GM12878 (cell line): ENCODE results near the gene SH3GL3. TPM values are rescaled to one million over a fixed set of nuclear protein-coding genes. Genes with fewer than 3 reads are reported as not detected.

ENCODE experiments used
- ATAC-seq: fragments of 200-7000 bp; cut with Tn5 transposase; 3 replicates; pipeline ENCODE4 v1.9.1; 2020; ENCODE audit warnings: mild to moderate bottlenecking, moderate library complexity
- BruUV-seq: library from RNA; stranded (reverse); fragments of 400-500 nt; replicated peaks from 2 replicates; lab custom pipeline; 2021; lab: Mats Ljungman, UMichigan
- CTCF ChIA-PET: fragments of 300-600 bp; sonication (Branson Sonifier 250); formaldehyde crosslinking; extraction: SDS; loops from one replicate; lab custom pipeline; 2021; ENCODE audit warnings: inconsistent platforms; lab: Yijun Ruan, JAX
- POLR2A ChIA-PET: fragments of 350-600 bp; formaldehyde crosslinking; extraction: SDS; loops from one replicate; lab custom pipeline; 2021; ENCODE audit warnings: inconsistent platforms; lab: Charles Lee
- RAD21 ChIA-PET: fragments of 300-600 bp; sonication (Branson Sonifier 250); formaldehyde crosslinking; loops from one replicate; lab custom pipeline; 2023; ENCODE audit warnings: antibody characterized with exemption; ENCODE audit not compliant: unreplicated experiment; lab: Charles Lee
- SMC1A ChIA-PET: fragments of 300-600 bp; sonication (Branson Sonifier 250); formaldehyde crosslinking; loops from one replicate; lab custom pipeline; 2023; ENCODE audit not compliant: unreplicated experiment, uncharacterized antibody; lab: Charles Lee
- DNase-seq: peaks from one replicate; pipeline ENCODE4 v3.0.0-alpha.2; 2011; ENCODE audit warnings: low read depth, low spot score
- FAIRE-seq: peaks from 3 replicates; lab custom pipeline; 2011; peaks lifted over from hg19 to GRCh38; lab: Jason Lieb, UNC
- H2AFZ ChIP-seq: 2 replicates; pipeline ENCODE4 v1.6.0; 2011; ENCODE audit warnings: low read depth, low read length, control low read depth; ENCODE audit not compliant: control insufficient read depth
- H3K27ac ChIP-seq: 2 replicates; pipeline ENCODE4 v1.5.1; 2011; ENCODE audit warnings: control low read depth; ENCODE audit not compliant: control insufficient read depth, insufficient read depth
- H3K27me3 ChIP-seq, 2 experiments: replicated peaks in 1 of 2; 2 replicates each; pipeline versions ENCODE4 v1.6.0 to v1.6.1; 2011; ENCODE audit warnings: low read length in 1 of 2; ENCODE audit not compliant: control insufficient read depth in 2 of 2, insufficient read depth in 2 of 2
- H3K36me3 ChIP-seq, 2 experiments: 2 replicates each; pipeline ENCODE4 v1.5.1; 2011; ENCODE audit warnings: low read length in 1 of 2; ENCODE audit not compliant: control insufficient read depth in 2 of 2, insufficient read depth in 2 of 2
- H3K4me1 ChIP-seq: 2 replicates; pipeline ENCODE4 v1.6.1; 2011; ENCODE audit warnings: mild to moderate bottlenecking, low read length, moderate library complexity, mixed read lengths; ENCODE audit not compliant: control insufficient read depth, insufficient read depth
- H3K4me2 ChIP-seq: 2 replicates; pipeline ENCODE4 v1.6.0; 2011; ENCODE audit warnings: control low read depth; ENCODE audit not compliant: control insufficient read depth, insufficient read depth
- H3K4me3 ChIP-seq: fragments of 200-600 bp; sonication (generic); 2 replicates; pipeline ENCODE4 v1.5.1; 2016
- H3K79me2 ChIP-seq: 2 replicates; pipeline ENCODE4 v1.6.0; 2011; ENCODE audit warnings: low read length; ENCODE audit not compliant: control insufficient read depth, insufficient read depth
- H3K9ac ChIP-seq: 2 replicates; pipeline ENCODE4 v1.8.0; 2011; ENCODE audit warnings: low read length, control low read depth, mixed read lengths; ENCODE audit not compliant: control insufficient read depth, insufficient read depth
- H3K9me3 ChIP-seq: replicated peaks from 3 replicates; pipeline ENCODE4 v1.5.1; 2011; ENCODE audit warnings: mild to moderate bottlenecking, low read length; ENCODE audit not compliant: control insufficient read depth, insufficient read depth
- H4K20me1 ChIP-seq: 2 replicates; pipeline ENCODE4 v1.6.0; 2011; ENCODE audit not compliant: control insufficient read depth, insufficient read depth
- BACH1 ChIP-seq: fragments of 450-650 bp; IDR thresholded peaks from 2 replicates; pipeline ENCODE4 v1.6.1; 2017; ENCODE audit warnings: mild to moderate bottlenecking, borderline replicate concordance
- GABPA ChIP-seq: IDR thresholded peaks from 2 replicates; pipeline ENCODE4 v1.6.1; 2014; ENCODE audit warnings: antibody characterized with exemption, low read depth, mild to moderate bottlenecking, inconsistent platforms
- PAX8 ChIP-seq: fragments of 450-650 bp; IDR thresholded peaks from 2 replicates; pipeline ENCODE4 v1.6.1; 2017; ENCODE audit warnings: mild to moderate bottlenecking, moderate library complexity
- RCOR1 ChIP-seq: conservative IDR thresholded peaks from 2 replicates; pipeline ENCODE4 v1.6.1; 2012; ENCODE audit warnings: low read depth, low read length, improper control_type of control experiment
- SRF ChIP-seq, 2 experiments: IDR thresholded peaks; 2 replicates each; pipeline ENCODE4 v1.6.1; 2011; ENCODE audit warnings: low read depth in 2 of 2, low read length in 2 of 2, mild to moderate bottlenecking in 1 of 2, moderate library complexity in 1 of 2
- ZNF622 ChIP-seq: fragments of 450-650 bp; IDR thresholded peaks from 2 replicates; pipeline ENCODE4 v1.6.1; 2017; ENCODE audit warnings: mild to moderate bottlenecking, inconsistent platforms
- WGBS: methylation state at CpG from one replicate; pipeline ENCODE4 v1.1.6; 2016; ENCODE audit warnings: low lambda C conversion rate; ENCODE audit not compliant: insufficient replicate concordance, insufficient coverage; ENCODE audit errors: missing lambda C conversion rate; 5-methylcytosine and 5-hydroxymethylcytosine counted together
- in situ Hi-C: fragments of 300-500 bp; cut with MboI; formaldehyde crosslinking; loops from 9 replicates; pipeline ENCODE4 v1.14.3; 2018; ENCODE audit warnings: mixed read lengths
- intact Hi-C: fragments of 100-400 bp; cut with micrococcal nuclease; formaldehyde crosslinking; loops from one replicate; pipeline ENCODE4 v1.14.2; 2022; ENCODE audit not compliant: unreplicated experiment
- polyA plus RNA-seq, 11 experiments: library from polyadenylated mRNA; depleted of rRNA in 4 of 11; unstranded in 6 of 11; stranded (reverse) in 5 of 11; fragments of >200 nt; fragmentation: Nextera tagmentation in 4 of 11; fragmentation: Illumina TruSeq in 1 of 11; extraction: Ambion mirVana in 4 of 11; extraction: Trizol in 1 of 11; gene quantifications; 1 replicate in 1 of 11; 2 replicates in 10 of 11; pipeline versions ENCODE4 v1.2.1 to v1.2.3, GENCODE V29; 2011 to 2016; ENCODE audit warnings: inconsistent platforms in 2 of 11, missing spikeins in 2 of 11, low read depth in 1 of 11
- total RNA-seq, 4 experiments: library from RNA; depleted of rRNA in 3 of 4; stranded (reverse); fragments of >200 nt in 3 of 4; fragmentation: Illumina TruSeq in 1 of 4; extraction: Trizol in 1 of 4; gene quantifications; 2 replicates each; pipeline versions ENCODE4 v1.2.1 to v1.2.3, GENCODE V29; 2013 to 2021

SH3GL3 gene
- total and polyA plus RNA-seq, 10 of the 15 experiments (the other 5 are each of a cell fraction or from before 2014, with no cell fraction given): not detected

GRCh38 chr15:83471307-83471866 lies 24.2 kb downstream of the SH3GL3 start:
- no TSS peak for BruUV-seq
- SMC1A ChIA-PET: no interaction called here
- TF ChIP-seq RCOR1 (no peak), SRF (IDR thresholded peaks at IDR 0.05; ENCODE audit: low read depth in 2 of 2, low read length in 2 of 2) (0 out of 4 replicates have a peak, but pooled peaks of 1 of the 2 experiments have one; percentile 40)
- TF ChIP-seq, all 136 proteins: peak for 1
- Histone ChIP-seq H3K27ac (no peak overlapping the region), H3K4me1 (no peaks in the 10 kb centered on the region), H3K4me2 (no peak overlapping the region), H3K36me3 (no peaks in the 10 kb centered on the region), H3K9me3 (no peaks in the 10 kb centered on the region), H3K4me3 (no peak overlapping the region), H3K9ac (no peak overlapping the region), H3K27me3 (no peaks in the 10 kb centered on the region), H4K20me1 (no peaks in the 10 kb centered on the region), H3K79me2 (no peaks in the 10 kb centered on the region), H2AFZ (no peak overlapping the region)
- DNase-seq (no peak), FAIRE-seq (no peak), ATAC-seq (no peak)
- CTCF ChIA-PET: no interaction called here
- WGBS: 89% methylated on average over 1 of the region's 1 CpG
- intact Hi-C loops (no loop called here), in situ Hi-C loops (no loop called here)
- POLR2A ChIA-PET: no interaction called here
- RAD21 ChIA-PET: no interaction called here

DNA sequence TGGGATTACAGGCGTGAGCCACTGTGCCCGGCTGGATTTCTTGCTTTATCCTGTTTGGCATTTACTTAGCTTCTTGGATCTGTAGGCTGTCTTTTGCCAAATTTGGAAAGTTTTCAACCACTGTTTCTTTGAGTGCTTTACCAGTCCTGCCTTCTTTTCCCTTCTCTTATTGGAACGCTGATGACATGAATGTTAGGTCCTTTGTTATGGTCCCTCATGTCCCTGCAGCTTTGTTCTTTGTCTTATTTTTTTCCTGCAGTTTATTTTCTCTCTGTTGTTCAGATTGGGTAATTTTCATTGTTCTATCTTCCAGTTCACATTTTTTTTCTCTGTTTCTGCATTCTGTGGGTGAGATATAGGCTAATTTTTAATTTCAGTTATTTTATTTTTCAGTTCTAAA lies 25.0 kb downstream of the SH3GL3 start:
- in situ Hi-C loops: no loop called here
- Histone ChIP-seq H3K4me3 (no peak overlapping the region), H3K9ac (no peak overlapping the region), H3K36me3 (no peaks in the 10 kb centered on the region), H3K9me3 (no peaks in the 10 kb centered on the region), H3K79me2 (no peaks in the 10 kb centered on the region), H3K4me1 (no peaks in the 10 kb centered on the region), H3K4me2 (no peak overlapping the region), H3K27ac (no peak overlapping the region), H4K20me1 (no peaks in the 10 kb centered on the region), H3K27me3 (no peaks in the 10 kb centered on the region)
- WGBS: 14% methylated on average over 3 of the region's 3 CpGs
- ATAC-seq (no peak), DNase-seq (no peak)
- BruUV-seq: no TSS peak
- ChIA-PET POLR2A (no interaction called here), CTCF (no interaction called here), SMC1A (interaction anchor here (1.0 kb wide), 1 partner anchor 9 kb away, joined by 3 read pairs; no protein-coding TSS in a partner anchor), RAD21 (no interaction called here)
- intact Hi-C loops: no loop called here
- TF ChIP-seq GABPA (no peak), ZNF622 (no peak), BACH1 (no peak), PAX8 (no peak)
- TF ChIP-seq, all 136 proteins: peak for 0
- H2AFZ ChIP-seq: no peak overlapping the region
- FAIRE-seq: no peak
